ENCODE measurements around the gene CEP112. TPM values are rescaled to one million over a fixed set of nuclear protein-coding genes. Genes with fewer than 3 reads are reported as not detected.

The CEP112 gene
- total RNA-seq = 4.0 and 5.1 TPM in 2 replicates

DNA sequence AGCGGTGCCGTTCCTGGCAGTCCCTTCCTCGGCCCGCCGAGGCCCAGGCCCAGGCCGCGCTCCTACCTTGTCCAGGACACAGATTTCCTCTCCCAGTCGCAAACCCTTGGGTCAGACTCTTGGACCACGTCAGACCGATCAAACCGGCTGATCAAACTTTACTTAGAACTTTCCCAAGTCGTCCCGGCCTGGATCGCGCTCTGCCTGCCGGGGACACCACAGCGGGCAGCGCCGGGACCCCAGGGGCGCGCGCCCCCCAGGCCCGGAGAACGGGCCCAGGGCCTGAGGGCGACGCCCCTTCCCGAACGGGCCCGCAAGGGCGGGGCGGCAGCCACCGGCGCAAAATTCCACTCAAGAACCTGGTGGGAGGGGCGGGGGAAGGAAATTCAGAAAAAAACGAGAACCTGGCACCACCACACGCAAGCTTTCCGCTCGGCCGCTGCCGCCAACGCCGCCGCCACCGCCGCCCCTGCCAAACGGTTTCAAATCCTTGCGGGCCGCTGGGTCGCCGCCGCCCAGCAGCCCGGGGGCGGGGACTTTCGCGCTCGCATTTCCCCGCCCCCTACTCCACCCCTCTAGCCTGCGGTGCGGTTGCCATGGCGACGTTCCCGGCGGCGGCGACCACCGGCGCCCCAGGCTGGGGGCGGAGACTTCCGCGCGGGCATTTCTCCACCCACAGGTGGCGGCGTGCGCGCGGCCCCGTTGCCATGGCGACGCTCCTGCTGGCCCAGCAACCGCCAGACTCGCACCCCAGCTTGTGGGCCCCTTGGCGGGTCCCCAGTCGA is at the start of gene CEP112:
TSS of gene CEP112 (minus strand) at position 541 of the 785 bp plus-strand sequence.

DNA sequence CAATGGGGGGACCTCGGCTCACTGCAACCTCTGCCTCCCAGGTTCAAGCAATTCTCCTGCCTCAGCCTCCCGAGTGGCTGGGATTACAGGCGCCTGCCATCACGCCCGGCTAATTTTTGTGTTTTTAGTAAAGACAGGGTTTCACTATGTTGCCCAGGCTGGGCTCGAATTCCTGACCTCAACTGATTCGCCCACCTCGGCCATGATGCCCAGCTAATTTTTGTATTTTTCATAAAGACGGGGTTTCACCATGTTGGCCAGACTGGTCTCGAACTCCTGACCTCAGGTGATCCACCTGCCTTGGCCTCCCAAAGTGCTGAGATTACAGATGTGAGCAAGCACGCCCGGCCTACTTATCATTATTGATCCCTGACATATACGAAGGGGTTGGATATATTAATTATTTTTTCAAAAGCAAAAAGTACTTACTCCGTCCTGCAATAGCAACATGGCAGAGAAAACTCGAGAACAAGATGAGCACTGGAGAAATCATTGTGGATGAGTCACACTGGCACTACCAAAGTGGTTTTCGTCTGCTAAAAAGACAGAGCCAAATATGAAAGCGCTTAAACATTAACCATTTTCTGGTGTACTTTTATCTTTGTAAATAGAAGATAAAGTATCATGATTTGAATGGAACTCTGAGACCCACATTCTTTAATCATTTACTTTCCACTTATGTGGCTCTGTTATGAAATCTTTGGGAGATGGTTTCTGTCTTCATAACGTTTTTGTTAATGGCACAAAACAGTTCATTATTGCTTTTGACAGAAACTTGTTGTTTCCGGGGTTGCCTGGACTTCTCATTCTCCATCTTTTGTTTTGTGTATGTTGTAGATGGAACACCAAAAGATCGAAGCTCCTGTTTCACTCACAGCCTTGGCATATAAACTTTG is 37.2 kb upstream of the CEP112 start, which contains the start of gene APOH:
TSS of gene APOH (minus strand) at position 529 of the 896 bp plus-strand sequence. CDS start at position 493, 36 bp downstream.

Other genes with a start within 250 kb of the CEP112 start
- gene APOH, start 37.3 kb upstream of the CEP112 start, total RNA-seq = not detected in 2 replicates
- 16.3 and 31.3 TPM in 2 replicates for gene PRKCA, start 110.5 kb upstream of the CEP112 start, total RNA-seq

Measured in epithelial cell of alveolus of lung (primary cell).